Stimulated activated CD8-positive, alpha-beta memory T cell treated with anti-CD3 and anti-CD28 coated beads, Interleukin-15, amount 100 ng/mL, for 1 hour (primary cell): ENCODE results near the gene PRKD2.

Source experiments
- DNase-seq: peaks from one replicate; pipeline ENCODE4 v3.0.0-alpha.2; 2020; ENCODE audit warnings: low read depth

The PRKD2 gene

GRCh38 chr19:46661020-46661731 is 55.7 kb downstream of the PRKD2 start, which contains the start of gene DACT3:
Gene DACT3, minus strand, starts transcription at chr19:46661182. Its CDS starts 118 bp downstream, at chr19:46661064.
- peak; percentile 99 for DNase-seq

- no peak for DNase-seq
Observed at GRCh38 chr19:46660551-46661019, 56.3 kb downstream of the PRKD2 start.

- no peak for DNase-seq
Observed at GRCh38 chr19:46660008-46660517, 56.9 kb downstream of the PRKD2 start.

GRCh38 chr19:46659151-46660007 is 57.5 kb downstream of the PRKD2 start:
- no peak for DNase-seq

GRCh38 chr19:46656541-46656940 is 60.4 kb downstream of the PRKD2 start:
- DNase-seq = no peak

- DNase-seq = no peak
Observed at GRCh38 chr19:46654621-46655152, 62.2 kb downstream of the PRKD2 start.

- no peak for DNase-seq
Observed at GRCh38 chr19:46650445-46650844, 66.5 kb downstream of the PRKD2 start.

GRCh38 chr19:46648961-46649960 is 67.7 kb downstream of the PRKD2 start:
- no peak for DNase-seq

- DNase-seq = no peak
Observed at GRCh38 chr19:46648060-46648960, 68.6 kb downstream of the PRKD2 start.

- no peak for DNase-seq
Observed at GRCh38 chr19:46646402-46646801, 70.5 kb downstream of the PRKD2 start.

GRCh38 chr19:46644720-46645119 is 72.2 kb downstream of the PRKD2 start:
- DNase-seq = no peak

GRCh38 chr19:46640656-46641055 is 76.3 kb downstream of the PRKD2 start:
- DNase-seq = no peak

GRCh38 chr19:46639358-46640182 is 77.3 kb downstream of the PRKD2 start:
- no peak for DNase-seq

- no peak for DNase-seq
Observed at GRCh38 chr19:46637224-46637623, 79.7 kb downstream of the PRKD2 start.

- no peak for DNase-seq
Observed at GRCh38 chr19:46635920-46636761, 80.8 kb downstream of the PRKD2 start, which contains the start of gene GNG8. Gene GNG8, minus strand, starts transcription at chr19:46636202. Its CDS starts 1,520 bp downstream, at chr19:46634682.

GRCh38 chr19:46634656-46635218 is 82.2 kb downstream of the PRKD2 start:
- DNase-seq = no peak

GRCh38 chr19:46634045-46634655 is 82.8 kb downstream of the PRKD2 start:
- DNase-seq = peak; percentile 91
